Retinal pigment epithelial cell (primary cell): Measurements from ENCODE around the gene TAF8.
A peak's percentile ranks its signal among the peaks of the same experiment; 100 is the strongest.

Source experiments
- DNase-seq: peaks from one replicate; pipeline ENCODE4 v3.0.0-alpha.2; 2010; ENCODE audit warnings: low read depth
- H3K4me3 ChIP-seq: 2 replicates; pipeline ENCODE4 v1.5.1; 2011; ENCODE audit warnings: mild to moderate bottlenecking, low read length, control low read depth, moderate library complexity
- TF ChIP-seq, protein P1 (sequence below): conservative IDR thresholded peaks from 2 replicates; pipeline ENCODE4 v1.5.1; 2011; ENCODE audit warnings: low read depth, low read length, control low read depth, inconsistent platforms

The TAF8 gene

DNA sequence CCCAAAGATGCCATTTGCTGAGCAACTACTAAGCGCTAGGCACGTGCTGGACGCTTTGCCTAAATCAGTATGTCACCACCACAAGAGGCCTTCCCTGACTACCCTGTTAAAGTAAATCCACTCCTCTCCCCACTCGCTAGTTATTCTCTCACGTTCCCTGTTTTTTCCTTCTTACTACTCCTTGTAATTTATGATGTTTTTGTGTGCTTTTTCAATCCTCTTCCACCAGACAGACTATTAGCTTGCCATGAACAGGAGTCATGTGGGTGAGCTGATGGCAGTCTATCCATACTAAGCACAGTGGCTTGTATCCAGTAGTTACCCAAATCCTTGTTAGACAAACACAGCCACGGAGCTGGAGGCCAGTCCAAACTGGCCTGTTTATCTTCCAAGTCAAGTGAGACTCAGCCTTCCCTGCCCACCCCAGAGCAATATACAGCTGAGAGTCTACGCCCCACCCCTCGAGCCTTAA, 50.9 kb downstream of the TAF8 start:
- no peak for DNase-seq
- H3K4me3 ChIP-seq: no peak overlapping the region
- TF ChIP-seq, protein P1, sequence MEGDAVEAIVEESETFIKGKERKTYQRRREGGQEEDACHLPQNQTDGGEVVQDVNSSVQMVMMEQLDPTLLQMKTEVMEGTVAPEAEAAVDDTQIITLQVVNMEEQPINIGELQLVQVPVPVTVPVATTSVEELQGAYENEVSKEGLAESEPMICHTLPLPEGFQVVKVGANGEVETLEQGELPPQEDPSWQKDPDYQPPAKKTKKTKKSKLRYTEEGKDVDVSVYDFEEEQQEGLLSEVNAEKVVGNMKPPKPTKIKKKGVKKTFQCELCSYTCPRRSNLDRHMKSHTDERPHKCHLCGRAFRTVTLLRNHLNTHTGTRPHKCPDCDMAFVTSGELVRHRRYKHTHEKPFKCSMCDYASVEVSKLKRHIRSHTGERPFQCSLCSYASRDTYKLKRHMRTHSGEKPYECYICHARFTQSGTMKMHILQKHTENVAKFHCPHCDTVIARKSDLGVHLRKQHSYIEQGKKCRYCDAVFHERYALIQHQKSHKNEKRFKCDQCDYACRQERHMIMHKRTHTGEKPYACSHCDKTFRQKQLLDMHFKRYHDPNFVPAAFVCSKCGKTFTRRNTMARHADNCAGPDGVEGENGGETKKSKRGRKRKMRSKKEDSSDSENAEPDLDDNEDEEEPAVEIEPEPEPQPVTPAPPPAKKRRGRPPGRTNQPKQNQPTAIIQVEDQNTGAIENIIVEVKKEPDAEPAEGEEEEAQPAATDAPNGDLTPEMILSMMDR: no peak

DNA sequence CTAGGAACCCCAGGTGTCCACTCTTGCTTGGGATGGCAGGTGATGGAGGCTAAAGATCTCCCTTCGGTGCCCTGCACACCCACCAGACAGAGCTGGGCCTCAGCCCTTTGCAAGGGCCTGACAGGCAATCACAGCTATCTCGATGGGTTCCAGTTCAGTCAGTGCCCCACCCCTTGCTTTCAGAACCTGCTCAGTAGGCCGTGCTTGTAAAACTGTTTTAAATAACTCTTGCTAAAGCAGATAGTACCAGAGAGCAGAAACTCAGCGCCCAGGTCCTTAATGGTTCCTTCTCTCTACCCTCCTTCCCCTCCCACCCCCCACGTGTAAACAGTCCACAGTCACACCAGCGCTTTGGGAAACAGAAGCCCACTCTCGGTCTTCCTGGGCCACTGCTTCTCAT, 52.9 kb downstream of the TAF8 start:
- TF ChIP-seq, protein P1: no peak
- no peak overlapping the region for H3K4me3 ChIP-seq
- no peak for DNase-seq

DNA sequence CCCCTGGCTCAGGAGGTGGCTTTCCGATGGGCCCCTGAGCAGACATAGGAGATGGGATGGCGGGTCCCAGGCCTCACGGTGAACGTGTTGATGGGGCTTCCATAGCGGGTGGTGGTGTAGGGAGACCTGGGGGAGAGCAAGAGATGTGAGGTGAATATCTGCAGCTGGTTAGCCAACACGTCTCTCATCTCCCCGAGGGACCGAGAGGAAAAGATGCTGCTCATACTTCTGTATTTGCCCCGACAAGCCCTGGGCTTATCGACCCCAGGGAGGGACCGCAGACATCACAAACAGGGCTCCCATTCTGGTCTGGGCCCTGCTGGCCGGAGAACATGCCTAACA, 53.4 kb downstream of the TAF8 start:
- TF ChIP-seq, protein P1: no peak
- H3K4me3 ChIP-seq: no peak overlapping the region
- no peak for DNase-seq

DNA sequence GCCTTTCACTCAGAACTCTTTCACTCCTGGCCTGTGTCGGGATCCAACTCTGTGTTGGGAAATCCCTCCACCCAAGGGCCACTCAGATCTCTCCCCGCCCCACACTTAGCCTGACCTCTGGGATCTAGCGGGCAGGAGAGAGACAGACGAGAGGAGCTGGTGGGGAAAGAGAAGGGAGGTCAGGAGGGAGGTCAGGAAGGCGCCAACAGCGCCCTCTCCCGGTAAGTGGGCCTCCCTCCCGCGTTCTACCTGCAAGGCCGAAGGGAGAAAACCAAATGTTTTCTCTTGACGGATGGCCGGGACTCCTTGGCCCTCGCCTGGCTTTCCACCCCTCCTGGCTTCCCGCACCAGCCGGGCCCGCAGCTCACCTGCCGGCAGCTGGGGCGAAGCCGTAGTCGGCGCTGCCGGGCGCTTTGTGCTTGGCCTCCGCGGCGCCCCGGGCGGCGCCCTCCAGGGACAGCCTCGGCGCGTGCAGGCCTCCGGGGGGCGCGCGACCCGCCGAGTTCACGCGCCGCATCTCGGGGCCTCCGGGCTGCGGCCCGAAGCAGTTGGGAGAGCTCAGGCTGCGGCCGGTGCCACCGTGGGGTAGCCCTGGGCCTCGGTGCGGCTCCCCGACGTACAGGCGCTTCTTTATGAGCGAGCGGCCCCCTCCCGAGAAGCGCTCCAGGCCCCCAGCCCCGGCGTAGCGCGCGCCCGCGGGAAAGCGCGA, 53.9 kb downstream of the TAF8 start:
- H3K4me3 ChIP-seq: peak overlapping the region; percentile 28
- TF ChIP-seq, protein P1: peak; percentile 85
- DNase-seq: no peak

DNA sequence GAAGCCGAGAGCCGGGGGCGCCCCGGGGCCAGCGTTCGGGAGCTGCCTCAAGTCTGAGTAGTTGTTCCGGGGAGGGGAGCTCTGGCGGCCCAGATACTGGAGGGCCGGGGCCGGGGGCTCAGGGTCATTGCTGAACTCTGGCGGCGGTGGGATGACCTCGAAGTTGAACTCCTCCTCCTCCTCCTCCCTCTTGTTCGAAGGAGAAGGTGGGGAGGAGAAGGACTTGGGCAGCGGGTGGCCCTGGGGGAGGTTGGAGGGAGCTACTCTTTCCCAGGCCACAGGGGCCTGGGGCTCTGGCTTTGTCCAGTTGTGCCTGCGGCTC, 54.4 kb downstream of the TAF8 start:
- no peak overlapping the region for H3K4me3 ChIP-seq
- TF ChIP-seq, protein P1: no peak
- DNase-seq: no peak

DNA sequence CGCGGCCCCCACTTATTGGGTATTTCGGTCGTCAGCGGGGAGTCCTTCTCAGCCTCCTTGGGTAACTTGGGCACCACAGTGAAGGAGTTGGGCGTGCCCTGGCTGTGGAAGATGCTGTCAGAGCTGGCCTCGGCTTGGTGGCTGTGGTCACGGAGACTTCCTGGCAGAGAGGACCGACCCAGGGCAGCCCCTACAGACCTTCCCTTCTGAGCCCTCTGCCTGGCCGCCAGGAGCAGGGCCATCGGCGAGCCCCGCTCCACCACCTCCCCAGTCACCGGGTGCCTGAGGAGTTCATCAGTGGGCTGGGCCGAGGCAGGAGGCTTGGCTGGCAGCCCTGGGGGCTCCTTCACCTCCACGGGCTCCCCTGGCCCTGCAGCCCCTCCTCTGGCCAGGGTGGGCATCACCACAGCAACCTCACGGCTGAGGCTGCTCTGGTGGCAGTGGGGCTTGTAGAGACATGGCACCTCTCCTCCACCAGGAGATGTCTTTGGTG, 54.9 kb downstream of the TAF8 start:
- no peak overlapping the region for H3K4me3 ChIP-seq
- no peak for DNase-seq
- TF ChIP-seq, protein P1: no peak

DNA sequence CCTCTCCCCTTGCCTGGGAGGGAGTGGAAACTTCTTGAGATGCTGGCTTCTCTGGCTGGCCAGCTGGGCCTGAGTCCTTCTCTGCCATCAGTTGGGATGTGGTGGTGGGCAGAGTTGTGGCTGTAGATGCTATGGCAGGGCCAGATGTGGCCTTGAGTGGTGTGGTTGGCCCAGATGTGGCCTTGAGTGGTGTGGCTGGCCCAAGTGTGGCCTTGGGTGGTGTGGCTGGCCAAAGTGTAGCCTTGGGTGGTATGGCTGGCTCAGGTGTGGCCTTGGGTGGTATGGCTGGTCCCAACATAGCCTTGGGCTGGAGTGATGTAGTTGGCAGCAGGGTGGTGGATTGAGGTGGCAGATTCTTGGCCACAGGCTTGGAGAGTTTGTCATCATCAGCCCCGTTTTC, 55.4 kb downstream of the TAF8 start:
- TF ChIP-seq, protein P1: no peak
- no peak overlapping the region for H3K4me3 ChIP-seq
- DNase-seq: no peak
